ENCODE results near the gene AQP9.
A peak's percentile ranks its signal among the peaks of the same experiment; 100 is the strongest.
"Not testable (repeated sequence)": the region's sequence is repeated elsewhere in the genome, so short reads cannot be mapped to it uniquely, and the experiment has no call there.

Gene AQP9

DNA sequence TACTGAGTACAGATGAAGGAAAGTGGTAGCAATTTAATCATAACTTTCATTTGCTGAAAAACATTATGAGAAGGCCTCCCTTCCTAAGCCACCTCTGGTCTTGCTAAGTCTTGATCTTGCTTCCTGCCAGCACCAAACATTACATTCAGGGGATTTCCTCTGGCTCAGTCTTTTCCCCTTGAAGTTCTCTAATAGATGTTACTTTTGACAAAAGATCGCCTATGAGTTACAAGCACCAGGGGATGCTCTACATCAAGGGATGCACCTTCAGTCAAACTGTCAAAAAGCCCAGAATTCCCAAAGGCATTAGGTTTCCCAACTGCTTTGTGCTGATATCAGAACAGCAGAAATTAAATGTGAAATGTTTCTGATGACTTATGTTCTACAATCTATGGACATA lies 47.3 kb downstream of the AQP9 start:
- FAIRE-seq, result no peak

DNA sequence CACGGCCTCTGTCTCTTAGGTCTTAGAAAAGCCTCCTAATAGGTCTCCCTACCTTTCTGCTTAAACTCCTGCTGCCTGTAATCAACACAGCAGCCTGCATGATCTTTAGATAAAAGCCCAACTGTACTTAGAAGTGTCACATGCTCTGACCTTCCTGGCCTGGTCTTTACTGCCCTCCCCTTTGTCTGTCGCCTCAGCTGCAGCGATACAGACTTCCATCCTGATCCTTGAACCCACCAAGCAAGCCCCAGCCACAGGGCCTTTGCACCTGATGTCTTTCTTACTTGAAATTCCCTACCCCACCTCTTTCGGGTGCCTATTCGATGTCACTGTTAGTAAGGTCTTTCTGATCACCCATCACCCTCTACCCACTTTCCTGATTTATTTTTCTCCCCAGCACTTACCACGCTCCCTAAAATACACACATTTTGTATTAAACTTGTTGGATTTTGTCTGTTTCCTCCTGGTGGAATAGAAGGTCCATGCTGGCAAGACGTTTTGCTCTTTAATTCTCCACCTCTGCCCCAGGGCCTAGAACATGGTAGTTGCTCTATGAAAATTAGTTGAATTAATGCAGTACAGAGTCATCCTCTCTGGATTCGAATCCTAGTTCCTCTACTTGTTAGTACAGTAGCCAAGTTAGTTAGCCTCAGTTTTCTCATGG lies 51.1 kb downstream of the AQP9 start:
- no peak for FAIRE-seq

DNA sequence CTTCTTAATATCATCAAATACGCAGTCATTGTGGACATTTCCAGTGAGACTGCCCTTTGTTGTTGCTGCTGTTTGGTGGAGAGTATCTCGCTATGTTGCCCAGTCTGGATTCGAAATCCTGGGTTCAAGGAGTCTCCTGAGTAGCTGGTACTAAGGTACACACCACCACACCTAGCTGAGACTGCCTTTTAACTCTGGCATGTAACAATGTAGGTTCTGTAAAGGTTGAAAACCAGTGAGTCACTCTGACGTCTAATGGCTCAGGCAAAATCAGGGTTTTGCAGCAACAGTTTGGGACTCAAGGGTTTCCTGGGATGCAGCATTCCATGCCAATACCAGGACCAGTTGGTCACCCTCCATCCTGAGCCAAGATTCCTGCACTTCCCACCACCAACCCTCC lies 52.2 kb downstream of the AQP9 start:
- no peak for FAIRE-seq

DNA sequence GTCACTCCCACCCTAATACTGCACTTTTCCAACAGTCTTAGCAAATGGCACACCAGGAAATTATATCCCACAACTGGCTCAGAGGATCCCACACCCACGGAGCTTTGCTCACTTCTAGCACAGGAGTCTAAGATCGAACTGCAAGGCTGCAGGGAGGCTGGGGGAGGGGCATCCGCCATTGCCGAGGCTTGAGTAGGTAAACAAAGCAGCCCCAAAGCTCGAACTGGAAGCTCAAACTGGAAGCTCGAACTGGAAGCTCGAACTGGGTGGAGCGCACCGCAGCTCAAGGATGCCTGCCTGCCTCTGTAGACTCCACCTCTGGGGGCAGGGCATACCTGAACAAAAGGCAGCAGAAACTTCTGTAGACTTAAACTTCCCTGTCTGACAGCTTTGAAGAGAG lies 55.5 kb downstream of the AQP9 start:
- FAIRE-seq, result not testable (repeated sequence)

DNA sequence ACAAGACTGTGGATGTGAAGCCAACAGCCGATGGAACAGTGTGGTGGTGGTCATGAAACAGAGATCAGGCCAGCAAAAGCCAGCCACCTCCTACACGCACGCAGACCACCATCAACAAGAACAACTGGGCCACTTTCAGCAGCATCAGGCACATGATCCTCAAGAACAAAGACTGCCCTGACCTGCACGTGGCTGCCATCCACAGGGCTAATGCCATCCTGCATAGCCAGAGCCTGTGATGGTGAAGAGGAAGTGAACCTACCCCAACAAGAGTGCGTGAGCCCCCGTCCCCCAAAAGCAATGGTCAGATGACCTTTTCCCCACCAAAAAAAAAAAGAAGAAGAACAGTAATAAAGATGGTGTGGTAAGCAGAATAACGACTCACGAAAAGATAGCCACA lies 62.6 kb downstream of the AQP9 start:
- no peak for FAIRE-seq

DNA sequence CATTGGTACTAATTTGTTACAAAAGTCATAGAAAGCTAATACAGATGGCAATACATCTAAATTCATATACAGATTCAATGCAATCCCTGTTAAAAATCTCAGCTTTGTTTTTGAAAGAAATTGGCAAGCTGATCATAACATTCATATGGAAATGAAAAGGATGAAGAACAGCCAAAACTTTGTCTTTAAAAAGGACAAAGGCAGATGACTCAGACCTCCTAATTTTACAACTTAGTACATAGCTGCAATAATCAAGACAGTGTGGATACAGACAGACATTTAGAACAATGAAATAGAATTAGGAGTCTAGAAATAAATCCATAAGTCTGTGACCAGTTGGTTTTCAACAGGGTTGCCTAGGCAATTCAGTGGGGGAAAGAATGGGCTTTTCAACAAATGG lies 63.3 kb downstream of the AQP9 start:
- FAIRE-seq, result no peak

DNA sequence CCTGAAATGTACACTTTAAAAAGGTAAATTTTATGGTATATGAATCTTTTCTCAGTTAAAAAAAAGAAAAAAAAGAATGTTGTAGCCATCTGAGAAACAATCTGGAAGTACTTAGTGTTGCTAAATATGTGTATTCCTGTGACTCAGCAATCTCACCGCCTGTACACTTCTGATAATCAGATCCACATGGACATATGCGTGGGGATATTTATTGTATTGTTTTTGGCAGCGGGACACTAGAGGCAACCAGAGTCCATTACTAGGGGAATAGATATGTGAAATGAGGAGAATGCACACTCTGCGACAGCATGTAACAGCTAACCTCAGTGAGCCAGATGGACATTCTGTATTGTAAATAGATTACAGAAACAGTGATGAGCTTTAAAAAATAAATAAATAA lies 65.4 kb downstream of the AQP9 start:
- FAIRE-seq, result no peak

DNA sequence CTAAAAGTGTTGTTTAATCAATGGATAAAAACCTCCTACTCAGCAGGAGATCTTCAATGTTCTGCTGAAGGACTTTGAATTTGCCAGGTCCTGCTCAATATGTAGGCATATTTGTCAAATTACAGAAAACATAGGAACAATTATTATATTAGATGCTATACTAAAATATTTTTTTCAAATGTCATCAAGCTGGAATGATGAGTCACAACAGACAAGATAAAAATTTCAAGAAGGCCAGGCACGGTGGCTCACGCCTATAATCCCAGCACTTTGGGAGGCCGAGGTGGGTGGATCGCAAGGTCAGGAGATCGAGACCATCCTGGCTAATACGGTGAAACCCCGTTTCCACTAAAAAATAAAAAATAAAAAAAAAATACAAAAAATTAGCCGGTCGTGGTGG lies 68.0 kb downstream of the AQP9 start:
- no peak for FAIRE-seq

DNA sequence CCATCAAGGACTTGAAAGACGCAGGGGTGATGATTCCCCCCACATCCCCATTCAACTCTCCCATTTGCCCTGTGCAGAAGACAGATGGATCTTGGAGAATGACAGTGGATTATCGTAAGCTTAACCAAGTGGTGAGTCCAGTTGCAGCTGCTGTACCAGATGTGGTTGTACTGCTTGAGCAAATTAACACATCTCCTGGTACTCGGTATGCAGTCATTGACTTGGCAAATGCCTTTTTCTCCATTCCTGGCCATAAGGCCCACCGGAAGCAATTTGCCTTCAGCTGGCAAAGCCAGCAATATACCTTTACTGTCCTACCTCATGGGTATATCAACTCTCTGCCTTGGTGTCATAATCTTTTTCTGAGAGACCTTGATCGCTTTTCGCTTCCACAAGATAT lies 70.0 kb downstream of the AQP9 start:
- FAIRE-seq, result not testable (repeated sequence)

DNA sequence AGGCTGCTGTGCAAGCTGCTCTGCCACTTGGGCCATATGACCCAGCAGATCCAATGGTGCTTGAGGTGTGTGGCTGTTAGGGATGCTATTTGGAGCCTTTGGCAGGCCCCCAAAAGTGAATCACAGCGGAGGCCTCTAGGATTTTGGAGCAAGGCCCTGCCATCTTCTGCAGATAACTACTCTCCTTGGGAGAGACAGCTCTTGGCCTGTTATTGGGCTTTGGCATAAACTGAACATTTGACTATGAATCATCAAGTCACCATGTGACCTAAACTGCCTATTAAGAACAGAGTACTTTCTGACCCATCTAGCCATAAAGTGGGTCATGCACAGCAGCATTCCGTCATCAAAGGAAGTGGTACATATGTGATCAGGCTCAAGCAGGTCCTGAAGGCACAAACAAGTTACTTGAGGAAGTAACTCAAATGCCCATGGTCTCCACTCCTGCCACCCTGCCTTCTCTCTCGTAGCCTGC lies 70.9 kb downstream of the AQP9 start:
- FAIRE-seq, result not testable (repeated sequence)

DNA sequence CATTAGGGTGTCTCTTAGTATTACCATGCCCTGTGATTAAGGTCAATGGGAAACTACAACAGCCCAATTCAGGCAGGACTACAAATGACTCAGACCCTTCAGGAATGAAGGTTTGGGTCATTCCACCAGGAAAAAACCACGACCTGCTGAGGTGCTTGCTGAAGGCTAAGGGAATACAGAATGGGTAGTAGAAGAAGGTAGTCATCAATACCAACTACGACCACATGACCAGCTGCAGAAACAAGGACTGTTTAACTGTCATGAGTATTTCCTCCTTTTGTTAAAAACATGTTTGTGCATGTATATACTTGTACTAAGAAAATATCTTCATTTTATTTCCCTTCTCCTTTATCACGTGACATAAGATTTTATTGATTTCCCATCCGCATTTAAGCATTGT lies 71.8 kb downstream of the AQP9 start:
- not testable (repeated sequence) for FAIRE-seq

DNA sequence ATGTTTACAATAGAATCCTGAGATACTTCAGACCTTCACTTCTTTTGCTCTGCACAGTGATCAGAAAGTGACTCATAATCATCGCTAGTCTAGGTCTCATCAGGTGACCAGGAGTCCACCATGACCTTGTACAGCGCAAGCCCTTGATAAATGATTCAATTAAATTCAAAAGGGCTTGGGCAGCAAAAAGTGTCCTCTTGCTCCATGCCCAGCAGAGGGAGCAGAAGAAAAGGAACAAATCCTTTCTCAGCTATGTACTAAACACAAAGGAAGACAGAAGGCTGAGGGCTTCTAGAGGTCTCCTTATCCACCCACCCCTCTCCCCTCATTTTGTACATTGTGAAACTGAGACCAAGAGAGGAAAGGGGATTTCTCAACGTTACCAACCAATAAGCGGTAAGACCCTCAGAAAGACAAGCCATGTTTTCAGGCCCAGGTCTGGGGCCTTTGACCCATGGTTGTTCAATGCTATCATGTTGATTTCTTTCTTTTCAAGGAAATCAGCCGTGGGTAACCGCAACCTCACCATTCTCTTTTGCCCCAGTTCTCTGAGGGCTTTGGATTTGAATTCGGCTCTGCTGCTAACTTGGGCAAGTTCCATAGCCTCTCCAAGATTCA lies 74.8 kb downstream of the AQP9 start:
- no peak for FAIRE-seq

DNA sequence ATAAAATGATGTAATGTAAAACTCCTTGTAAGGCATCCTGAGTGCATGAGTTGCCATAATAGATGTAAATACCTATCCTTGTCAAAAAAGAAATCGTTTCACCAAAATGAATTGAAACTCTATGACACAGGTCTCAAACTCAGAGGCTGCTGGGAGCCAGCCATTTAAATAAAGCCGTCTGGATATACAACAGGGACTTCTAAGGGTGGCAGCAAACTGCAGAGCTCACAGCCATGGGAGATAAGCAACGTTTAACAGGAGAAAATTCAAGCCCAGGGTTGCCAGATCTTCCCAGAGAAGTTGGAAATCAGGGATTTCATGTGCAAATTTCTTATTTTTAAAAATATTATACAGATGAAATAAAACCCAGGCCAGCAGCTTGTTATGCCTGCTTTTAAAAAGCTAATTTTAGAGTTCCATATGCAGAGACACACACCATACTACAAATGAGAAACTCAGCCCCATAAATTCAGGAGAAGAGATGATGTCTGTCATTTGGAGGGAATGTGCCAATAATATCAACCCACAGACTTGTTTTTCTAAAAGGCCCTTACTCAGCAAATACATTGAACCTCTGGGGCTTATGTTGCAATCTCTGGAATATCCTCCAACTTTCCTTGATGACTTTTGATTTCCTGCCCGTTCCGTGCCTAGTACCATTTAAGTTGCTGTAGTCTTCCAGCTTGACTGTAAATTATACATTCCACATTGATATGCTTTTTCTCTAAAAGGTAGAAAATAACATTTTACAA lies 75.6 kb downstream of the AQP9 start:
- no peak for FAIRE-seq

DNA sequence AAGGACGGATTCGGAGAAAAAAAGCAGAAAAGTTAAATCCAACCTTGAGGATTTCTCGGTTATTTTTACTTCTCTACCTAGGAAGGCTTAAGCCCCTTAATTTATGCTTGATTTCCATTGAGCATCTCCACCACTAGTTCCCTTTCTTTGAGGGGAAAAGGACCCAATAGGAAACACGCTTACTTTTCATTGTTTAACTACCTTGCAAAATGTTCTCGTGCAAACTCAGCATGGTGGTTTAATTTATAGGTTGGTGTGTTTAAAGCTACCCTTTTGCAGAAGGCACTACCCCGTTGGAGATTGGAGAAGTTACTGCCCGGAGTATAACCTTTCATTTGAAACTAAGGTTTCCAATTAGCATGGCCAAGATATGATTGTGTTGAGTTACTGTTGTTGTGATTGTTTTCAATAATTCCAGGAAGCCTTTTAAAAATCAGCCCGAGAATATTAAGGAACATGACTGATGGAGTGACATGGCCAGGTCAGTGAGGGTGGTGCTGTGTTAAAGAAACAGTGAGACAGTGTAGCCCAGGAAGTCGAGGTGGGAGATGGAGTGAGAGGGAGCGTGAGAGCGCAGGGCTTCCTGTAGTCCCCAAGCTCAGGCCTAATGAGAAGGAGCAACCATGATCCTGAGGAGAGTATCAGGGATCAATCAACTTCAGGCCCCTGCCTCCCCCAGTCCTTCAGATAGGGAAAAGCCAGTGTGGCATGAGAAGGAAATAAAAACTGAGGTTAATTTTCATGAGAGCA lies 76.6 kb downstream of the AQP9 start:
- no peak for FAIRE-seq

DNA sequence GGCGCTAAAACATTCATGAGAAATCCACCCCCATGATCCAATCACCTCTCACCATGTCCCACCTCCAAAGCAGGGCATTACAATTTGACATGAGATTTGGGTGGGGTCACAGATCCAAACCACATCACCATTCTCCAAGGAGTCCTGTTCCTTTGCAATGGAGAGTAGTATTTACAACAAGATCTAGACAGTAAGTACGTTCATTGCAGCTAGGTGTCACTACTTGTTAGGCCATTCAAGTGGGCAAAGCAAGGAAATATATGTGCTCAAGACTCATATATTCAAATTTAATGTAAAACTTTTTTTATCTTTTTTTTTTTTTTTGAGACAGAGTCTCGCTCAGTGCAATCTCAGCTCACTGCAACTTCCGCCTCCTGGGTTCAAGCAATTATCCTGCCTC lies 79.3 kb downstream of the AQP9 start:
- FAIRE-seq, result no peak

DNA sequence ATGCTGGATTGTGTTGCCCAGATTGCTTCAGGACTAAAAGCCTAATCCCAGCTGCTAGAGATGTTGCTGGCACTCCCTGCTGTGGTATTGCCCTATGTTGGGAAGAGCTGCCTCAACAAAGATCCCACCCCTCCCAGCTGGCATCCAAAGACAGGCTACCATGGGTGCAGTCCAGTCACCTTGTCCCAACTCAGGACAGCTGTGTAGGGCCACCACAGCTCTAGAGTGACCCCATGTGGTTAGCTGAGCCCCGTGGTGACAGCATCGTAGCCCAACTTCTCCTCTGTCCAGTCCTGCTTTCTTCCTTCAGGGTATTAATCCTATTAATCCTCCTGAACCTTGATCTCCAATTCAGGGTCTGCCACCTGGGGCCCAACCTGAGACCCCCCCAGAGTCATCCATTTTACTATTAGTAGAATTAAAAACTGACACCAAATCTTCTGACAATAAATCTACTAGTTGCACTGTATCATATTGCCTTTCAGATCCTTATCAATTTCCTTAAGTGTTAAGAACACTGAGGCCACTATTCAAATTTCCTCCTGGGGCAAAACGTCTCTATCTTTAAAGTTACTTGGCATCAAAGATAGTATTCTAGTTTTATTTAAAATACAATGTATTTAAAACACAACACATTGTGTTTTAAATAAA lies 83.5 kb downstream of the AQP9 start:
- no peak for FAIRE-seq

DNA sequence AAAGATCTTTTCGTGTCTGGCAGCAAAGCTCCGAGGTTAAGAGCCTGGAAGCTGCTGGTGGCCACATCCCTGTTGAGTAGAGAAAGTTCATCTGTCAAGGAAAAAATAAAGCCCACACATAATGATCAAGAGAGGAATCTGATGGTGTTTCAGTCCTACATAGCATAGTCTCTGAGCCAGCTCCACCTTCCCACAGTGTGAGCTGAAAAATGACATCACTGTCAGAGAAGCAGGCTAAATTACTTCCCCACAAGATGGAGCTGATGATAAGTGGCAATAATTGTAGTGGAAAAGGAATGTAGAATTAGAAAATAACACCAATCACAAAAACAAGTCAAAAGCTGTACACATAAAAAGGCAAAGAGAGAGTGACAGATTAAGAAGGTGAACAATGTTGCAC lies 84.5 kb downstream of the AQP9 start:
- no peak for FAIRE-seq

DNA sequence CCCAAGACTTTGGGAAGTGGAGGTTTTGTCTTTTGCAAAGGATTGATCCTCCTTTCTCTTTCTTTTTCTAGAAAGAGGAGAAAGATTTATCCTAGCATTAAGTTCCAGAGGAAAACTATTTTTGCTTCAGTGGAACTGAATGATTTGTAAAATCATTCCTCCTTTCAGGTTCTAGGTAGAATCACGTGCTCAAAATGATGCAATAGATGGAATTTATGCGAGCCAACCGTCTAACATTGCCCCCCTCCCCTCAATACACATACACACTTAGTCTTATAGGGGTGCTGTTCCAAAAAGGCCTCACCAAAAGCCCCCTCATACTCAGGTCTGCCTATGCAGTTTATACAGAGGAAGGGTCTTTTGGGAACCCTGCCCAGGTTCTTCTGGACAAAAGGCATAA lies 85.3 kb downstream of the AQP9 start:
- no peak for FAIRE-seq

DNA sequence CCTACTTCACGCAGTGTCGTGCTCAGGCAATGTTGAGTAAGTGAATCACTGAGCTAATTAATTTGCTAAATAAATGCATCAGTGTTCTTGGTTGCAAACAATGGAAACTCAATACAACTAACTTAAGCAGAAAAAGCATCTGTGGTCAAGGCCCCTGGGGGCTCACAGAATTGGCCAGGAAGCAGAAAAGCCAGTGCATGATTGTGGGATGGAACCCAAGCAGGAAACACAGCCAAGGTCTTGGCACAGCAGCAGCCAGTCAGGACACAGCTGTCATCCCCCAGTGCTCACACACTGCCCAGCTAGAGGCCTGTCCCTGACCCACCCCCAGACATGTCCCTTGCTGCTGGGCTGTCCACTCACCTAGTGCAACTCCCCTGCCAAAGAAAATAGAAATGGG lies 85.9 kb downstream of the AQP9 start:
- no peak for FAIRE-seq

DNA sequence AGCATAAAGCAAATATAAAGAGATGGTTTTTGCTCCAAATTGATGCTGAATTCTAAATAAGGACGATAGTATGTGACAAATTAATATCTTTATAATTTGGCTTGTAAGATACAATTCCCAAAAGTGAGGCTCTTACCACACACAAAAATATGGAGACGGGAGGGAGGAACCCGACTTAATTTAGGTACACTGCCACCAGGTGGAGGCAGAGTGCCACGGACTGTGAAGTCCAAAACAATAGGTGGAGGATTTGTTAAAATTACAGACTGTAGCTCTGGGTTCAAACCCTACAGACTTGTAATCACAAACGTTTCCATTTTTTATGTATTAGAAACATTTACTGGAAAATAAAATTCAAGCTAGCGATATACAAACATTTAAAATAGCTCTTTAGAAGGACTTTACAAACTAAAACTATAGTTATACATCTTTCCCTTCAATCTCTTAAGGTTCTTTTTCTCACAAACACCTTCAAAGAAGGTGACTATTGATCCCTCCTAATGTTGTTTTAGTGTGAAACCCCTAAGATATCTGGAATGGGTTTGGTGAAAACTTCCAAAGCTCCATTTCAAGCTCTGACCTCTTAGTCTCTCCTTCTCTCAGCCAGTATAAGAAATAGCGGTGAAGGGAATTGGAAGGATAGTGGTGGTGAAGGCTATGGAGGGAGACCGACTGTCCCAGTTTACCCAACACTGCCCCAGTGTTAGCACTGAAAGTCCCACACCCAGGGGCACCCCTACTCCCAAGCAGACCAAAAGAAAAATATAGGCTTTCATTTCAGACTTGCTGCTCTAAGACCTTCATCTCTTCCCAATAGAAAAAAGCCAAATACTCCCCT lies 89.7 kb downstream of the AQP9 start:
- peak; percentile 75 for FAIRE-seq

DNA sequence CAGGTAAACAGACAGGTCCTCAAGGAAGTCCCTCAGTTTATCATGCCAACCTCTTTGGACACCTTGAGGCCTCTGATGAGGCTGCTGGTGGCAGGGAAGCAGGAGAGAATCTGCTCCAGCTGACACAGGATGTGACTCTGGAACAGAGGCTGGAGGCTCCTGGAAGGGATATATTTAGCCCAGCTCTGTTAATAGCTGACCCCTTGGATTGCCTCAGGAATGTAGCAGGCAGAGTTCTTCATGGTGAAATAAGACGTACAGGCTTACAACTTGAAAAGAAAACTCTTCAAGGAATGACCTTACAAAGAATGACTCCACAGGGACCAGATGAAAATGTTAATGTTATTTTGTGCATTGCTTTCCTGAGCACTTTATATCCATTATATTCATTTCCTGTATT lies 90.5 kb downstream of the AQP9 start:
- FAIRE-seq, result no peak

DNA sequence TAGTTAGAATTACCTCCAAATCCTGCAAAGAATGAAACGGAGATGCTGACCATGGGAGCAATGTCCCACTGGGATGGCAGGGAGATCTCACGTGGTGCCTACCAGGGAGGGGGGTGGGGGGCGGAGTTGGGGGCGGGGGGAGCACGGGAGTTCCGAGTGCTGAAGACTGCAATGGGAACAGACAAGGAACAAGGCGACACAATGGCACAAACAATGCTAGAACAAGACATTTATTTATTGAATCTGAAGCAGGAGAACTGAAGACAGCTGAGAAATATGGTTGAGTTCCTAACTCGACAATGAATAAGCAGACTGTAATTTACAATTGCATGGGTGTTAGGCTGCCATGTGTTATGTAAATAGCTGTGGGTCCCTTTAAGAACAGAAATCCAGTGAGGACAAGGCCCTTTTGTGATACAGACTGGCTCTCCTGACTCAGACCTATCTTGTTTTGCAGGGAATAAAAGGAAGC lies 91.2 kb downstream of the AQP9 start:
- no peak for FAIRE-seq

Data from TTC549 (cell line).